Measurements from ENCODE around the gene HDAC4. TPM values are rescaled to one million over a fixed set of nuclear protein-coding genes. Genes with fewer than 3 reads are reported as not detected.

Gene HDAC4
- polyA plus RNA-seq, 1 donor (not counting 4 experiments of a cell fraction or from before 2014, with no cell fraction given), result 2.9 TPM

GRCh38 chr2:239166201-239166834 lies 234.5 kb downstream of the HDAC4 start:
- Histone ChIP-seq H2AFZ (ENCODE audit: control insufficient read depth, low read length) (no peak overlapping the region), H3K36me3 (ENCODE audit: control insufficient read depth in 2 of 2, extremely low read depth in 1 of 2, insufficient read depth in 2 of 2, low read length in 2 of 2) (peaks cover 0 to 5% of the 10 kb centered on the region in 2 experiments), H3K79me2 (ENCODE audit: control insufficient read depth, insufficient read depth, low read length) (no peaks in the 10 kb centered on the region), H3K27me3 (ENCODE audit: control insufficient read depth, extremely low read depth, insufficient read depth, low read length) (no peaks in the 10 kb centered on the region), H3K9me1 (ENCODE audit: control insufficient read depth, extremely low read depth, insufficient read depth, low read length) (no peaks in the 10 kb centered on the region), H3K4me2 (ENCODE audit: control insufficient read depth, extremely low read depth, insufficient read depth, low read depth, low read length) (no peak overlapping the region), H3K27ac (ENCODE audit: control insufficient read depth, insufficient read depth, low read length) (no peak overlapping the region), H3K9me3 (ENCODE audit: control insufficient read depth, low read depth, low read length) (no peaks in the 10 kb centered on the region), H3K9ac (ENCODE audit: control insufficient read depth, extremely low read depth, insufficient read depth, low read length) (no peak overlapping the region), H4K20me1 (ENCODE audit: control insufficient read depth, extremely low read depth, insufficient read depth, low read length) (no peaks in the 10 kb centered on the region), H3K4me1 (ENCODE audit: control insufficient read depth, extremely low read depth, insufficient read depth, low read length) (no peaks in the 10 kb centered on the region), H3K4me3 (ENCODE audit: control insufficient read depth in 2 of 3, extremely low read depth in 1 of 3, insufficient read depth in 2 of 3, low read depth in 1 of 3, low read length in 3 of 3) (no peak overlapping the region)
- no peak for TF ChIP-seq CTCF (optimal IDR thresholded peaks at IDR 0.05 in 1 of 3, IDR thresholded peaks at IDR 0.05 in 1 of 3, conservative IDR thresholded peaks at IDR 0.05 in 1 of 3; ENCODE audit: extremely low read depth in 1 of 3, insufficient read depth in 2 of 3, low read length in 3 of 3)
- no peak for TF ChIP-seq EZH2 (IDR thresholded peaks at IDR 0.05; ENCODE audit: low read length)
- dilution Hi-C loops (cut with MboI; ENCODE audit: extremely low pct_ligation_motif_present, low sequenced_read_pairs), result no loop called here
- FAIRE-seq, result no peak
- DNase-seq (ENCODE audit: low read depth, low spot score), result no peak

DNA sequence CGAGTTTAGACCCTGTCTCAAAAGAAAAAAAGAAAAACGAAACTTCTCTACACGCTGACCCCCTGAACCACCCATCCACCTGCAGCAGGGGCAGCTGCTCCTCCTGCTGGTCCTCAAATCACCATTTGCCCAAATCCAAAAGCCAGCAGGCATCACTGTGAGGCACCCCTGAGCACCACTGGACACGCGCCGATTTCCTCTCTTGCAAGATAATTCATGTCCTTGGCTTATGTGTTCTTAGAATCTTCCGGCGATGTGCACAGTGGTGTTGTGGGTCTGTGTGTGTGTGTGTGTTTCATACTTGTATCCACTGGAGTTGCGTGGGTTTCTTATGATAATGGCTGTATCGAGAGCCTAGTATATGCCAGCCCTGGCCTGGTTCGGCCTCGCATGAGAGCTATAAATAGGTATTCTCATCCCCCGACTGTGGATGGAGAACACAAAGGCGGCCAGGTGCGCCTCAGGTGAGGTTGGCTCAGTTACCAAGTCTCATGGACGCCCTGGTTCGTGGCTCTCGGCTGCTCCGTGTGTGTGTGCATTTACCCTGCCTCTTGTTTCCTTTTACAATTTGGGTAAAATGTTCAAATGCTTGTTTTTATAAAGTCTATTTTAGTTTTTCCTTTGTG lies 235.5 kb downstream of the HDAC4 start:
- TF ChIP-seq CTCF (optimal IDR thresholded peaks at IDR 0.05 in 1 of 3, IDR thresholded peaks at IDR 0.05 in 1 of 3, conservative IDR thresholded peaks at IDR 0.05 in 1 of 3; ENCODE audit: extremely low read depth in 1 of 3, insufficient read depth in 2 of 3, low read length in 3 of 3) (no peak), EZH2 (IDR thresholded peaks at IDR 0.05; ENCODE audit: low read length) (no peak)
- Histone ChIP-seq H3K27ac (ENCODE audit: control insufficient read depth, insufficient read depth, low read length) (no peak overlapping the region), H3K9ac (ENCODE audit: control insufficient read depth, extremely low read depth, insufficient read depth, low read length) (no peak overlapping the region), H4K20me1 (ENCODE audit: control insufficient read depth, extremely low read depth, insufficient read depth, low read length) (no peaks in the 10 kb centered on the region), H3K9me1 (ENCODE audit: control insufficient read depth, extremely low read depth, insufficient read depth, low read length) (no peaks in the 10 kb centered on the region), H3K4me1 (ENCODE audit: control insufficient read depth, extremely low read depth, insufficient read depth, low read length) (no peaks in the 10 kb centered on the region), H3K36me3 (ENCODE audit: control insufficient read depth in 2 of 2, extremely low read depth in 1 of 2, insufficient read depth in 2 of 2, low read length in 2 of 2) (peaks cover 0 to 5% of the 10 kb centered on the region in 2 experiments), H3K9me3 (ENCODE audit: control insufficient read depth, low read depth, low read length) (no peaks in the 10 kb centered on the region), H3K4me2 (ENCODE audit: control insufficient read depth, extremely low read depth, insufficient read depth, low read depth, low read length) (no peak overlapping the region), H2AFZ (ENCODE audit: control insufficient read depth, low read length) (no peak overlapping the region), H3K27me3 (ENCODE audit: control insufficient read depth, extremely low read depth, insufficient read depth, low read length) (no peaks in the 10 kb centered on the region), H3K4me3 (ENCODE audit: control insufficient read depth in 2 of 3, extremely low read depth in 1 of 3, insufficient read depth in 2 of 3, low read depth in 1 of 3, low read length in 3 of 3) (no peak overlapping the region), H3K79me2 (ENCODE audit: control insufficient read depth, insufficient read depth, low read length) (no peaks in the 10 kb centered on the region)
- FAIRE-seq (no peak), DNase-seq (ENCODE audit: low read depth, low spot score) (no peak)
- dilution Hi-C loops (cut with MboI; ENCODE audit: extremely low pct_ligation_motif_present, low sequenced_read_pairs), result no loop called here
